ENCODE data around the gene PRRG2. TPM values are rescaled to one million over a fixed set of nuclear protein-coding genes. Genes with fewer than 3 reads are reported as not detected.

The PRRG2 gene
- polyA plus RNA-seq, 4 donors: 14.2 to 23.7 (median 18.0) TPM

DNA sequence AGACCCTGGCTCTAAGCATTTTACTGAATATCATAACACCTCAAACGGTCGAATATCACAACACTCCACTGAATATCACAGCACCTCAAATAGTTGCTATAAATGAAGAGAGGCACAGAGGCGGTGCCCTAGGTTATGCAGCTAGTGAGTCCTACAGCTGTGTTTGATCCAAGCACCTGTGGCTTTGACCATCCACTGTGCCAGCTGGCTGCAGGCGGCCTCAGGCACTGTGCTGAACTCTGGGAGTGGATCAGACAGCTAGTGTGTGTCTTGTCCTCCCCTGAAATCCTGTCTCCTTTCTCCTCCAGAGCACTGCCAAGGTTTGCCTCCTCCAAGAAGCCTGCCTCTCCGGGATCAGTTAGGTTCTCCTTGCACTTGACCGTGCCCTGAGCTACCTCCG lies 8.1 kb upstream of the PRRG2 start:
- H3K36me3 ChIP-seq (ENCODE audit: control insufficient read depth in 3 of 3, insufficient read depth in 2 of 3, low read depth in 1 of 3, low read length in 3 of 3): peaks cover 0 to 40% (median 4%) of the 10 kb centered on the region in 3 donors
- WGBS, 3 donors: 92 to 94% (median 93%) methylated on average over 7 of the region's 7 CpGs
- peak overlapping the region in 1 of 3 donors; percentile 15 for H3K27ac ChIP-seq (ENCODE audit: low read depth in 1 of 3, low read length in 2 of 3)
- FAIRE-seq (no peak), DNase-seq (no peak)
- peaks cover 2 to 20% (median 3%) of the 10 kb centered on the region in 3 donors for H3K4me1 ChIP-seq (ENCODE audit: control insufficient read depth in 3 of 3, insufficient read depth in 2 of 3, low read depth in 1 of 3, low read length in 2 of 3)
- no peak overlapping the region for H3K4me3 ChIP-seq (ENCODE audit: low read depth in 1 of 3, low read length in 3 of 3)
- H3K27me3 ChIP-seq (ENCODE audit: control insufficient read depth in 3 of 3, insufficient read depth in 3 of 3, low read length in 3 of 3): no peaks in the 10 kb centered on the region
- no peaks in the 10 kb centered on the region for H3K9me3 ChIP-seq (ENCODE audit: control insufficient read depth in 2 of 2, insufficient read depth in 1 of 2, low read depth in 1 of 2, low read length in 1 of 2)

DNA sequence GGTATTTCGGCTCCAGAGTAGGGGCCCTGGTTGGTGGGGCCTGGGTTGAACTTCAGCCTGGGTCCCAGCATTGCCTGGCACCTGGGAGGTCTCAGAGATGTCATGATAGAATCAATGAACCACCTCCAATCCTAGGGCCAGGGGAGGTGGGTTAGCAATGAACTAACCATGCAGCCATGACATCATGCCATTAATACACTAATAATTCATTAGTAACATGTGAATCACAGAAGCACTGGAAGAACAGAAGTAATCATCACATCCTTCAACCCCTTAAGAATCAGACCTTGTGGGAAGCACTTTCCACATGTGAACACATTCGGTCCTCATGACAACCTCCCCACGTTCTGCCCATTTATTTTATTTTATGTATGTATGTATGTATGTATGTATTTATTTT lies 7.7 kb upstream of the PRRG2 start:
- FAIRE-seq (no peak), DNase-seq (no peak)
- Histone ChIP-seq H3K4me3 (ENCODE audit: low read depth in 1 of 3, low read length in 3 of 3) (no peak overlapping the region), H3K27me3 (ENCODE audit: control insufficient read depth in 3 of 3, insufficient read depth in 3 of 3, low read length in 3 of 3) (no peaks in the 10 kb centered on the region), H3K27ac (ENCODE audit: low read depth in 1 of 3, low read length in 2 of 3) (peak overlapping the region in 1 of 3 donors; percentile 15), H3K4me1 (ENCODE audit: control insufficient read depth in 3 of 3, insufficient read depth in 2 of 3, low read depth in 1 of 3, low read length in 2 of 3) (peaks cover 0 to 16% (median 3%) of the 10 kb centered on the region in 3 donors), H3K9me3 (ENCODE audit: control insufficient read depth in 2 of 2, insufficient read depth in 1 of 2, low read depth in 1 of 2, low read length in 1 of 2) (no peaks in the 10 kb centered on the region), H3K36me3 (ENCODE audit: control insufficient read depth in 3 of 3, insufficient read depth in 2 of 3, low read depth in 1 of 3, low read length in 3 of 3) (peaks cover 0 to 40% (median 4%) of the 10 kb centered on the region in 3 donors)
- 81 to 91% (median 88%) methylated on average over 3 of the region's 3 CpGs for WGBS, 3 donors

DNA sequence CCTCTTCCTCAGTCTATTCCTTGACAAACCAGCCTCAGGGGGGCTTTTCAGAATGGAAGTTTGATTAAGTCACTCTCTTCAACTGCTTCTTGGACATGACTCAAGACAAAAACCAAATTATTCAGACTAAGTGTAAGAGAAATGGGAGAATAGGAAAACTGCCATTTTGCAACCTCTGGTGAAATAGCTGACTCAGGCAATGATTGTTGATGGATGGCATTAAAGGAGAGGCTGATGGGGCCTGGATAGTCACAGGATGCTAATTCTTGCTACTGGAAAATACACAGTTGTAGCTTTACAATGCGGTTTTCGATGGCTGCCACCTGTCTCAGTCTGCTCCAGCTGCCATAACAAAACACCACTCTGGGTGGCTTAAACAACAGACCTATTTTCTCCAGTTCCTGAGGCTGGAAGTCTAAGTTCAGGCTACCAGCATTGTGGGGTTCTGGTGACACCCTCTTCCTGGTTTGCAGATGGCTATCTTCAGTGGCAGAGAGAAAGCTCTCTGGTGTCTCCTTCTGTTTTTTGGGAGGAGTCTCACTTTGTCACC lies 6.8 kb upstream of the PRRG2 start:
- FAIRE-seq (no peak), DNase-seq (no peak)
- Histone ChIP-seq H3K4me1 (ENCODE audit: control insufficient read depth in 3 of 3, insufficient read depth in 2 of 3, low read depth in 1 of 3, low read length in 2 of 3) (peaks cover 3 to 18% (median 4%) of the 10 kb centered on the region in 3 donors), H3K36me3 (ENCODE audit: control insufficient read depth in 3 of 3, insufficient read depth in 2 of 3, low read depth in 1 of 3, low read length in 3 of 3) (peaks cover 0 to 40% (median 4%) of the 10 kb centered on the region in 3 donors), H3K27ac (ENCODE audit: low read depth in 1 of 3, low read length in 2 of 3) (no peak overlapping the region), H3K4me3 (ENCODE audit: low read depth in 1 of 3, low read length in 3 of 3) (no peak overlapping the region), H3K27me3 (ENCODE audit: control insufficient read depth in 3 of 3, insufficient read depth in 3 of 3, low read length in 3 of 3) (no peaks in the 10 kb centered on the region), H3K9me3 (ENCODE audit: control insufficient read depth in 2 of 2, insufficient read depth in 1 of 2, low read depth in 1 of 2, low read length in 1 of 2) (no peaks in the 10 kb centered on the region)
- 82 to 95% (median 82%) methylated on average over 2 of the region's 2 CpGs for WGBS, 3 donors

DNA sequence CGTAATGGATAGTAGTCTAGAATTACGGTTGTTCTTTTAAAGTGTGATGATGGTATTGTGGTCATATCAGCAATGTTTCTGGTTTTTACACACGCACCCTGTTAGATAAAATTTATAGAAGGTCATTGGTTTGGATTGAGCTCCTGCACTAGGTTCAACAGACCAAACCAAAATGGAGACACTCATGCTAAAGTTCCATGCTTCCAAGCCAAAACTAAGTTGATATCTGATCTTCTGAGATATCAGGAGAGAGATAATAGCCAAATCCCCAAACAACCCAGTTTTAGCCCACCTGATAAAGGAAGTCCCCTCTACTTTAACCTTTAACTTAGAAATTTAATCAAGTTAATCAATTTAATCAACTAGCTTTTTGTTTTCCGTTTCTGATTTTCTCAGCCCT lies 1.9 kb upstream of the PRRG2 start:
- Histone ChIP-seq H3K27me3 (ENCODE audit: control insufficient read depth in 3 of 3, insufficient read depth in 3 of 3, low read length in 3 of 3) (no peaks in the 10 kb centered on the region), H3K36me3 (ENCODE audit: control insufficient read depth in 3 of 3, insufficient read depth in 2 of 3, low read depth in 1 of 3, low read length in 3 of 3) (peaks cover 0 to 33% (median 2%) of the 10 kb centered on the region in 3 donors), H3K27ac (ENCODE audit: low read depth in 1 of 3, low read length in 2 of 3) (no peak overlapping the region), H3K9me3 (ENCODE audit: control insufficient read depth in 2 of 2, insufficient read depth in 1 of 2, low read depth in 1 of 2, low read length in 1 of 2) (no peaks in the 10 kb centered on the region), H3K4me3 (ENCODE audit: low read depth in 1 of 3, low read length in 3 of 3) (peak overlapping the region in 1 of 3 donors; percentile 82), H3K4me1 (ENCODE audit: control insufficient read depth in 3 of 3, insufficient read depth in 2 of 3, low read depth in 1 of 3, low read length in 2 of 3) (peaks cover 0 to 14% (median 6%) of the 10 kb centered on the region in 3 donors)
- 32 to 66% (median 53%) methylated on average over 4 of the region's 4 CpGs for WGBS, 3 donors
- DNase-seq: no peak
- FAIRE-seq: no peak

DNA sequence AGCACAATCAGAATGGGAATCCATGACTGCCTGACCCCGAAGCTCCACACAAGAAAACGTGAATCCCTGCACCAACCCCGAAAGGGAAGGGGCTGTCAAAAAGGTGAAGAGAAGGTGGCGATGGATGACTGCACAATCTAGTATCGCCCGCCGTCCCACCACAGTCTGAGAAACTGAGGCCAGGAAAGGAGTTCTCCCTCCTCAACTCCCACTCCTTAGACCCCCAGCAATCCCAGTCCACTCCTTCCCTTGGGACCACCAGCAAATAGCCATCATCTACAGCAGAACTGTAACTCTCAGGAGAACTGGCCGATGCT lies 1.2 kb upstream of the PRRG2 start:
- Histone ChIP-seq H3K4me1 (ENCODE audit: control insufficient read depth in 3 of 3, insufficient read depth in 2 of 3, low read depth in 1 of 3, low read length in 2 of 3) (peaks cover 0 to 14% (median 6%) of the 10 kb centered on the region in 3 donors), H3K36me3 (ENCODE audit: control insufficient read depth in 3 of 3, insufficient read depth in 2 of 3, low read depth in 1 of 3, low read length in 3 of 3) (peaks cover 0 to 34% (median 0%) of the 10 kb centered on the region in 3 donors), H3K27ac (ENCODE audit: low read depth in 1 of 3, low read length in 2 of 3) (peak overlapping the region; percentile 45 to 84 (median 68)), H3K27me3 (ENCODE audit: control insufficient read depth in 3 of 3, insufficient read depth in 3 of 3, low read length in 3 of 3) (no peaks in the 10 kb centered on the region), H3K4me3 (ENCODE audit: low read depth in 1 of 3, low read length in 3 of 3) (peak overlapping the region; percentile 71 to 82 (median 77)), H3K9me3 (ENCODE audit: control insufficient read depth in 2 of 2, insufficient read depth in 1 of 2, low read depth in 1 of 2, low read length in 1 of 2) (no peaks in the 10 kb centered on the region)
- DNase-seq (no peak), FAIRE-seq (no peak)
- WGBS, 3 donors: 1 to 2% (median 1%) methylated on average over 8 of the region's 8 CpGs

DNA sequence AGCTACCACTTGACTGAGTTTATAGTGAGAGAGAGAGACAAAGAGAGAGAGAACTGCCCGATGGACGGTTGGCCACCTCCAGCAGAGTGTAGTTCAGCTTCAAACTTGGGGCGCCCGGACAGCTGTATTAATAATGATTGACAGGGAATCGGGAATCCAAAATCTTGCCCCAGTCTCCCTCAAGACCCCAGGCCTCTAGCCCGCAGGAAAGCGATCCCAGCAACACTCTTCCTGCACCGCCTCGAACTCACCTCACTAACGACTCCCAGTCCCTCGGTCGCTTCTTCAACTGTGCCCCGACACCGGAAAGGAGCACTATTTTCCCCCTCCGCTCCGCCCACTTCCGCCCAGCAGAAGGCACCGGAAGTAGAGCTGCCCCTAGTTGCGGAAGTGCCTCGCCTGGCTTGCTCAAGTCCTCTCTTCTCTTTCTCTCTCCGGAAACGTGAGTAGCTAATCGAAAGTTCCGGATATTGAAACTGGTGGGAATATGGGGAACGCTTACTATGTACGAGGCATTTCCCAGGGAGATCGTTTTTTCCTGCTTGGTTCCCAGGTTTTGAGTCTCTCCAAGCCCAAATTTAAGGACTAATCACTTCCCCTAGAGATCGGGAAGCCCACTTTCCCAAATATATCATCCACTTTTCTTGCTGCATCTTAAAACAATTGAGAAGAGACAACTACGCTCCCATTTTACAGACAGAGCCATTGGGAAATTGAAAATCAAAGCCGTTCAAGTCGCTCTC lies 681 bp upstream of the PRRG2 start, which contains the start of gene NOSIP:
NOSIP (minus strand) TSS at position 293 of the 743 bp plus-strand sequence. CDS start 19,865 bp downstream, outside the sequence.
- FAIRE-seq (no peak), DNase-seq (peak; percentile 98)
- Histone ChIP-seq H3K27me3 (ENCODE audit: control insufficient read depth in 3 of 3, insufficient read depth in 3 of 3, low read length in 3 of 3) (no peaks in the 10 kb centered on the region), H3K27ac (ENCODE audit: low read depth in 1 of 3, low read length in 2 of 3) (peak within 1 kb of the TSS; percentile 45 to 84 (median 68)), H3K4me3 (ENCODE audit: low read depth in 1 of 3, low read length in 3 of 3) (peak within 1 kb of the TSS; percentile 71 to 87 (median 82)), H3K4me1 (ENCODE audit: control insufficient read depth in 3 of 3, insufficient read depth in 2 of 3, low read depth in 1 of 3, low read length in 2 of 3) (peaks cover 0 to 14% (median 6%) of the 10 kb centered on the region in 3 donors), H3K9me3 (ENCODE audit: control insufficient read depth in 2 of 2, insufficient read depth in 1 of 2, low read depth in 1 of 2, low read length in 1 of 2) (no peaks in the 10 kb centered on the region), H3K36me3 (ENCODE audit: control insufficient read depth in 3 of 3, insufficient read depth in 2 of 3, low read depth in 1 of 3, low read length in 3 of 3) (peaks cover 0 to 34% (median 0%) of the 10 kb centered on the region in 3 donors)
- WGBS, 3 donors: 1 to 2% (median 2%) methylated on average over 31 of the region's 31 CpGs

DNA sequence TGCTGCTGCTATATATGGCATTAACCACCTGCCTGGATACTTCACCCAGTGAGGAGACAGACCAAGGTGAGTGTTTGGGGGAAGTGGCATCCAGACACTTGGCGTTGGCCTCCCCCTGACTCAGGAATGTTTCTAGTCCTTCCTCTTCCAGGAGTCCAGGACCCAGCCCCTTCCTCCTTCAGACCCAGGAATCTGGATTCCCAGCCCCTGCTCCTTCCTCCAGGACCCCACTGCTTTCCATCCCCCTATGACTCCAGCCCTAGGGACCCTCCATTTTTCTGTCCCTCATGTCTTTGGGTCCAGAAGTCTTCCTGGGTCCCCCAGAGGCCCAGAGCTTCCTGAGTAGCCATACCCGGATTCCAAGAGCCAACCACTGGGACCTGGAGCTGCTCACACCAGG lies 2.1 kb downstream of the PRRG2 start:
- WGBS, 3 donors: 60 to 79% (median 61%) methylated on average over 2 of the region's 2 CpGs
- no peak for FAIRE-seq

DNA sequence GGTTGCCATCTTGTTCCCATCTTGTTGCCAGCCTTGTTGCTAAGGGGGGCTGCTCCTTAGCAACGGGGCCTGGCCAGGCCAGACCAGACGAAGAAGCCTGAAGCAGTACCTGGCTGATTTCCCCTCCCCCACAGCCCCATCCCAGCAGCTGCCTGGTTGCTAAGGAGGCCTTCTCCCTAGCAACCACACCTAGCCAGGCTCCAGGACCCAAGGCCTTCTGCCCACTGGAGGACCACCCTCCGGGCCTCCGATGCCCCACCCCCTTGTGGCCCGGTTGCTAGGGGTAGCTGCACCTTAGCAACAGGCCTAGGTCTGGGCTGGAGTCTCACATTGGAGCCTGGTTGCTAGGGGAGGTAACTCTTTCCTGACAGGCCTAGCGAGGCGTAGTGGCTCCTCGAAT lies 3.9 kb downstream of the PRRG2 start:
- no peaks in the 10 kb centered on the region for H3K27me3 ChIP-seq (ENCODE audit: control insufficient read depth in 3 of 3, insufficient read depth in 3 of 3, low read length in 3 of 3)
- FAIRE-seq (no peak), DNase-seq (peak in 1 of 2 donors; percentile 19)
- H3K36me3 ChIP-seq (ENCODE audit: control insufficient read depth in 3 of 3, insufficient read depth in 2 of 3, low read depth in 1 of 3, low read length in 3 of 3): peaks cover 0 to 19% (median 0%) of the 10 kb centered on the region in 3 donors
- H3K4me1 ChIP-seq (ENCODE audit: control insufficient read depth in 3 of 3, insufficient read depth in 2 of 3, low read depth in 1 of 3, low read length in 2 of 3): peaks cover 0 to 9% (median 0%) of the 10 kb centered on the region in 3 donors
- H3K9me3 ChIP-seq (ENCODE audit: control insufficient read depth in 2 of 2, insufficient read depth in 1 of 2, low read depth in 1 of 2, low read length in 1 of 2): no peaks in the 10 kb centered on the region
- 69 to 83% (median 76%) methylated on average over 7 to 8 of the region's 8 CpGs for WGBS, 3 donors
- no peak overlapping the region for H3K27ac ChIP-seq (ENCODE audit: low read depth in 1 of 3, low read length in 2 of 3)
- H3K4me3 ChIP-seq (ENCODE audit: low read depth in 1 of 3, low read length in 3 of 3): no peak overlapping the region

More for the DNA sequence above, 2.1 kb downstream of the PRRG2 start:
- peaks cover 0 to 14% (median 6%) of the 10 kb centered on the region in 3 donors for H3K4me1 ChIP-seq (ENCODE audit: control insufficient read depth in 3 of 3, insufficient read depth in 2 of 3, low read depth in 1 of 3, low read length in 2 of 3)
- no peaks in the 10 kb centered on the region for H3K9me3 ChIP-seq (ENCODE audit: control insufficient read depth in 2 of 2, insufficient read depth in 1 of 2, low read depth in 1 of 2, low read length in 1 of 2)
- H3K27ac ChIP-seq (ENCODE audit: low read depth in 1 of 3, low read length in 2 of 3): no peak overlapping the region
- no peak overlapping the region for H3K4me3 ChIP-seq (ENCODE audit: low read depth in 1 of 3, low read length in 3 of 3)
- H3K36me3 ChIP-seq (ENCODE audit: control insufficient read depth in 3 of 3, insufficient read depth in 2 of 3, low read depth in 1 of 3, low read length in 3 of 3): peaks cover 0 to 19% (median 0%) of the 10 kb centered on the region in 3 donors
- H3K27me3 ChIP-seq (ENCODE audit: control insufficient read depth in 3 of 3, insufficient read depth in 3 of 3, low read length in 3 of 3): no peaks in the 10 kb centered on the region
- no peak for DNase-seq
